Bronchus fibroblast of lung (primary cell): Measurements from ENCODE around the gene BRD4. TPM values are rescaled to one million over a fixed set of nuclear protein-coding genes. Genes with fewer than 3 reads are reported as not detected.

Source experiments
- total RNA-seq: library from RNA; depleted of rRNA; stranded (reverse); fragments of >200 nt; gene quantifications from 2 replicates; pipeline ENCODE4 v1.2.3, GENCODE V29; 2015

BRD4 gene
- 13.8 and 14.0 TPM in 2 replicates for total RNA-seq

GRCh38 chr19:15332311-15332996, at the start of gene BRD4:
Gene BRD4 (minus strand): TSS chr19:15332539. CDS start chr19:15273099, 59,440 bp downstream.

GRCh38 chr19:15379083-15379998, 47.0 kb upstream of the BRD4 start, which contains the start of gene AKAP8:
Gene AKAP8 (minus strand): TSS chr19:15379787. CDS start chr19:15379731, 56 bp downstream.

GRCh38 chr19:15200553-15201364, 131.6 kb downstream of the BRD4 start, which contains the start of gene NOTCH3:
Gene NOTCH3 (minus strand): TSS chr19:15200995. CDS start chr19:15200905, 90 bp downstream.

Other genes with a start within 250 kb of the BRD4 start
- 56.2 and 60.7 TPM in 2 replicates for gene SYDE1, start 225.1 kb downstream of the BRD4 start, total RNA-seq
- 3.0 and 3.1 TPM in 2 replicates for gene NOTCH3, start 131.5 kb downstream of the BRD4 start, total RNA-seq
- gene EPHX3, start 100.1 kb downstream of the BRD4 start, total RNA-seq, result 0.30 and 0.50 TPM in 2 replicates
- 9.2 and 9.7 TPM in 2 replicates for gene AKAP8, start 47.2 kb upstream of the BRD4 start, total RNA-seq
- 37.9 and 47.9 TPM in 2 replicates for gene AKAP8L, start 86.4 kb upstream of the BRD4 start, total RNA-seq
- 28.2 and 29.1 TPM in 2 replicates for gene WIZ, start 117.4 kb upstream of the BRD4 start, total RNA-seq
- gene RASAL3, start 132.0 kb upstream of the BRD4 start, total RNA-seq, result not detected in 2 replicates
- gene PGLYRP2, start 147.0 kb upstream of the BRD4 start, total RNA-seq, result not detected in 2 replicates
- gene CYP4F22, start 176.0 kb upstream of the BRD4 start, total RNA-seq, result not detected in 2 replicates